ENCODE measurements around the gene NOPCHAP1.

NOPCHAP1 gene

DNA sequence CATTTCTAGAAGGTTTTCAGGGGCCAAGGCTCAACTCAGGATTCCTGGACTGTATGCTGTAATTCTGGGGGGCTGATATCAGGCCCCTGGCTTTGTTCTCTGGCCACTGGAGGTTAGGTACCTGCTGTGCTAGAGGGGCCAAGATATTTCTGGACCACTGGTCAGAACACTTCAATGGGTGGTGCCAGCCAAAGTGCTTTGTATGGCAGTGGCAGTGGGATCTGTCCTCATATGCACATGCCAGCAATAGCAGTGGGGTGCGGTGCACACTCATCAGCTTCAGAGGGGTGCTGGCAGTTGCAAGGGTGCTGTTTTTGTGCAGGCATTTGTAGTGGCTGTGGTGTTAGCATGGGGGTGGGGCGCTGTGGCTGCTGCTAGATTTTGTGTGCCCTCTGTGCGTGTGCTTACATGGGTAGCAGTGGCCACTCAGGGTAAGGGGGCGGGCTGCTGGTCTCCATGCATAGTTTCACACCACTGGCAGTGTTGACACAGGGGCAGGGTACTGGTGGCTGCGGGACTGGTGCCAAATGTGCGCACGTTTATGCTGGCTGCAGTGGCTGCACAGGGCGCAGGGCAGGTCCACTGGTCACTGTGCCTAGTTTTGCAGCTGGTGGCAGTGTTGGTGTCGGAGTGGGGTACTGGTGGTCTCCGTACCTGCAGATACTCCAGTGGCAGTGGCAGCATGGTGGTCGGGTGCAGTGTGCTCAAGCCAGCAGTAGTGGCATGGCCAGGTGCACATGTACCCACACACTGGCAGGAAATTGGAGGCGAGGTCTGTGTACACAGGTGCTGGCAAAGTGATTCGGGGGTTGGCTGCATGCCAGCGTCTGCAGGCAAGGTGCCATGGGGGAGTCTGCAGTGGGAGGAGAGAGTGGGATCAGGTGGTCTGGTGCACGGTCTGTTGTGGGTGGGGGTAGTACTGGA, 12.6 kb downstream of the NOPCHAP1 start:
- H3K36me3 Mint-ChIP-seq (ENCODE audit: low read depth): peaks cover 88% of the 10 kb centered on the region
- H3K27me3 Mint-ChIP-seq (ENCODE audit: low read depth): no peaks in the 10 kb centered on the region
- peaks cover under 1% of the 10 kb centered on the region for H3K4me1 Mint-ChIP-seq
- H3K27ac Mint-ChIP-seq: peak overlapping the region in 1 of 3 experiments; percentile 25
- TF ChIP-seq, protein P1, sequence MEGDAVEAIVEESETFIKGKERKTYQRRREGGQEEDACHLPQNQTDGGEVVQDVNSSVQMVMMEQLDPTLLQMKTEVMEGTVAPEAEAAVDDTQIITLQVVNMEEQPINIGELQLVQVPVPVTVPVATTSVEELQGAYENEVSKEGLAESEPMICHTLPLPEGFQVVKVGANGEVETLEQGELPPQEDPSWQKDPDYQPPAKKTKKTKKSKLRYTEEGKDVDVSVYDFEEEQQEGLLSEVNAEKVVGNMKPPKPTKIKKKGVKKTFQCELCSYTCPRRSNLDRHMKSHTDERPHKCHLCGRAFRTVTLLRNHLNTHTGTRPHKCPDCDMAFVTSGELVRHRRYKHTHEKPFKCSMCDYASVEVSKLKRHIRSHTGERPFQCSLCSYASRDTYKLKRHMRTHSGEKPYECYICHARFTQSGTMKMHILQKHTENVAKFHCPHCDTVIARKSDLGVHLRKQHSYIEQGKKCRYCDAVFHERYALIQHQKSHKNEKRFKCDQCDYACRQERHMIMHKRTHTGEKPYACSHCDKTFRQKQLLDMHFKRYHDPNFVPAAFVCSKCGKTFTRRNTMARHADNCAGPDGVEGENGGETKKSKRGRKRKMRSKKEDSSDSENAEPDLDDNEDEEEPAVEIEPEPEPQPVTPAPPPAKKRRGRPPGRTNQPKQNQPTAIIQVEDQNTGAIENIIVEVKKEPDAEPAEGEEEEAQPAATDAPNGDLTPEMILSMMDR (IDR thresholded peaks at IDR 0.05; ENCODE audit: unreplicated experiment in 3 of 3): no peak
- H3K4me3 Mint-ChIP-seq: no peak overlapping the region
- no peaks in the 10 kb centered on the region for H3K9me3 Mint-ChIP-seq

DNA sequence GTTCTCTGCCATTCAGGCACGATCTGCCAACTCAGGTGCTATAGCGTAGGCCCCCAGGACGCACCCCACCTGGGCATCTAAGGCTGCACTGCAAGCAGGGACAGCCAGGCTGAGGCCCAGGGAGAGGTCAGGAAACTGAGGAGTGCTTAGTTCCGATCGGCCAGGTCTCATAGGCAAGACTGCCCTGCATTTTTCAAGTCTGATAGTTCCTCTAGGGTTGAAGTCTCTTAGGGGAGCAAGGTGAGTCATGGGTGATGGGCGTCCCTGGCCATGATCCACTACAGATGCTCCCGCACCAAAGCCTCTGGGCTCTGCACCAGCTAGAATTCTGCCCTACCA, 13.2 kb downstream of the NOPCHAP1 start:
- H3K4me1 Mint-ChIP-seq: peaks cover 5% of the 10 kb centered on the region
- TF ChIP-seq, protein P1 (IDR thresholded peaks at IDR 0.05; ENCODE audit: unreplicated experiment in 3 of 3): no peak
- H3K36me3 Mint-ChIP-seq (ENCODE audit: low read depth): peaks cover 89% of the 10 kb centered on the region
- no peaks in the 10 kb centered on the region for H3K27me3 Mint-ChIP-seq (ENCODE audit: low read depth)
- no peaks in the 10 kb centered on the region for H3K9me3 Mint-ChIP-seq
- peak overlapping the region in 1 of 3 experiments; percentile 25 for H3K27ac Mint-ChIP-seq
- no peak overlapping the region for H3K4me3 Mint-ChIP-seq

DNA sequence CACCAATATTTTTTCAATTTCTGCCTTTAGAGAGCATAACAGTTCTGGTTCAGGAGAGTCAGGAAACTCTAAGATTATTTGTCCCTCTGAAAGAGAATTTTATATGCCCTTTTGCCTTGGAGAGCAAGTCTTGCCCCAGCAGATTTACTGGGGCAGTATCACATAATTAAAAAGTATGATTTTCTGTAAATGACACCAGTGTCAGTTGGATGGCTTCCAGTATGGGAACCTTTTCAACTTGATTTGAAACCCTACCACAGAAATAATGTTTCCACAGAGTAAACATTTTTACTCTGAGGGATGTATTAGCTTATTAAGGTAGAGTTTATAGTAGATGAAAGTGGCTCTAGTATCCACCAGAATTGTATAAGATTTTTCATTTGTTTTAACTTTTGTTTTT, 15.4 kb downstream of the NOPCHAP1 start:
- H3K36me3 Mint-ChIP-seq (ENCODE audit: low read depth): peaks cover 90% of the 10 kb centered on the region
- H3K9me3 Mint-ChIP-seq: no peaks in the 10 kb centered on the region
- TF ChIP-seq, protein P1 (IDR thresholded peaks at IDR 0.05; ENCODE audit: unreplicated experiment in 3 of 3): no peak
- no peak overlapping the region for H3K4me3 Mint-ChIP-seq
- H3K4me1 Mint-ChIP-seq: peaks cover 5% of the 10 kb centered on the region
- no peaks in the 10 kb centered on the region for H3K27me3 Mint-ChIP-seq (ENCODE audit: low read depth)
- H3K27ac Mint-ChIP-seq: no peak overlapping the region

DNA sequence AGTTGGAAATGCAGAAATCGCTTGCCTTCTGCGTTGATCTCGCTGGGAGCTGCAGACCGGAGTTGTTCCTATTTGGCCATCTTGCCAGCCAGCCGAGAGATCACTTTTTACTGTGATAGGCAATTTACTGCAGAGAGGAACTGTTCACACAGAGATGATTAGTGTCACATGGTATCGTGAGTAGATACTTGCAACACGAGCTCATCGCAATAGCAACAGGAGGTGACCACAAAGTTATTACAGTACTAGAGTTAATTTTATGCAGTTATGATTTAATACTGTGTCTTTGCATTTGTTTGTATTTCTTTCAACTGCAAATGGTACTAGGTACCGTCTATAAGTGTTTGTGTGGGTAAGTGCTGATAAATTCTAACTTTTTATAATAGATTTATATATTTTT, 27.8 kb downstream of the NOPCHAP1 start:
- no peaks in the 10 kb centered on the region for H3K4me1 Mint-ChIP-seq

DNA sequence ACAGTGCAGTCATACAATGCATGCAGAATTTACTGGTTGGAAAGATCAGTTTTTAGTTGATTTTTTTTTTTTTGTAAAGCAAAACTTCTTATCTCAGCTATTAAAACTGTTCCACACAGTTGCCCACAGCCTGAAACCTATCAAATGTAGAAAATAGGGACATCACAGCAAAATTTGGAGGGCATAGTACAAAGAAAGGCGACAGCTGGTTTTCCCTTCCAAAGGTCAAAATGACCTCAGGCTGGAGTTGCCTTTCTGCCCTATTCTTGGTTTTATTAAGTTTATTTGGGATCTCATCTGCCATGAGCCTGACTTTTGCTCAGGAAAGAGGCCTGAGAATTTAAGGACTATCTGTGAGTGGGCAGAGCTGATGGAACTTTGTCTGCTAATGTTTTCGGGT, 28.5 kb downstream of the NOPCHAP1 start:
- no peak overlapping the region for H3K4me3 Mint-ChIP-seq
- TF ChIP-seq, protein P1 (IDR thresholded peaks at IDR 0.05; ENCODE audit: unreplicated experiment in 3 of 3): no peak
- peaks cover 65% of the 10 kb centered on the region for H3K36me3 Mint-ChIP-seq (ENCODE audit: low read depth)
- H3K4me1 Mint-ChIP-seq: no peaks in the 10 kb centered on the region
- no peaks in the 10 kb centered on the region for H3K27me3 Mint-ChIP-seq (ENCODE audit: low read depth)
- H3K9me3 Mint-ChIP-seq: peaks cover 32% of the 10 kb centered on the region
- no peak overlapping the region for H3K27ac Mint-ChIP-seq

More for the DNA sequence above, 27.8 kb downstream of the NOPCHAP1 start:
- H3K27me3 Mint-ChIP-seq (ENCODE audit: low read depth): no peaks in the 10 kb centered on the region
- peaks cover 72% of the 10 kb centered on the region for H3K36me3 Mint-ChIP-seq (ENCODE audit: low read depth)
- H3K9me3 Mint-ChIP-seq: peaks cover 39% of the 10 kb centered on the region
- H3K4me3 Mint-ChIP-seq: no peak overlapping the region
- peak overlapping the region in 1 of 3 experiments; percentile 35 for H3K27ac Mint-ChIP-seq
- TF ChIP-seq, protein P1 (IDR thresholded peaks at IDR 0.05; ENCODE audit: unreplicated experiment in 3 of 3): no peak

GRCh38 chr12:105015543-105015942, 29.4 kb downstream of the NOPCHAP1 start:
- Mint-ChIP-seq H3K36me3 (ENCODE audit: low read depth) (peaks cover 56% of the 10 kb centered on the region), H3K9me3 (peaks cover 22% of the 10 kb centered on the region), H3K4me1 (no peaks in the 10 kb centered on the region), H3K27me3 (ENCODE audit: low read depth) (no peaks in the 10 kb centered on the region), H3K4me3 (no peak overlapping the region), H3K27ac (no peak overlapping the region)
- TF ChIP-seq, protein P1 (IDR thresholded peaks at IDR 0.05; ENCODE audit: unreplicated experiment in 3 of 3): no peak

All from nephron (organoid).